Measurements from ENCODE around the gene OMP. TPM values are rescaled to one million over a fixed set of nuclear protein-coding genes. Genes with fewer than 3 reads are reported as not detected.

Gene OMP
- total RNA-seq: not detected
- polyA plus RNA-seq: under 1 TPM in 1 of 3 donors, not detected in 2; 0.32 TPM
- long read RNA-seq, donor 1: 0 reads
- long read RNA-seq, donor 2: 0 reads

GRCh38 chr11:77102246-77103210 lies at the start of gene OMP:
Gene OMP, plus strand, starts transcription at chr11:77102840. Its CDS starts 0 bp downstream, at chr11:77102840.
- no peak within 1 kb of the TSS for H3K27ac ChIP-seq
- no peak for TF ChIP-seq CTCF (IDR thresholded peaks at IDR 0.05)
- H3K4me3 ChIP-seq: no peak within 1 kb of the TSS
- H3K27me3 ChIP-seq (ENCODE audit: insufficient read depth in 3 of 3, low read length in 2 of 3): no peaks in the 10 kb centered on the region
- no peak for ATAC-seq
- H3K36me3 ChIP-seq (ENCODE audit: insufficient read depth in 1 of 2, low read depth in 1 of 2): no peaks in the 10 kb centered on the region
- WGBS, 3 donors: 86 to 91% (median 89%) methylated on average over 37 of the region's 37 CpGs
- no peaks in the 10 kb centered on the region for H3K4me1 ChIP-seq
- no peaks in the 10 kb centered on the region for H3K9me3 ChIP-seq
- intact Hi-C loops (cut with DNase I): no loop called here
- peak; percentile 11 to 32 for DNase-seq

- no peaks in the 10 kb centered on the region for H3K4me1 ChIP-seq
- H3K4me3 ChIP-seq: no peak overlapping the region
- ATAC-seq: no peak
- peaks cover 6% of the 10 kb centered on the region for H3K9me3 ChIP-seq
- DNase-seq: no peak
- H3K27ac ChIP-seq: no peak overlapping the region
- no peaks in the 10 kb centered on the region for H3K27me3 ChIP-seq (ENCODE audit: insufficient read depth in 3 of 3, low read length in 2 of 3)
- WGBS, 3 donors: 84 to 91% (median 90%) methylated on average over 14 of the region's 14 CpGs
- TF ChIP-seq CTCF (IDR thresholded peaks at IDR 0.05): no peak
- no peaks in the 10 kb centered on the region for H3K36me3 ChIP-seq (ENCODE audit: insufficient read depth in 1 of 2, low read depth in 1 of 2)
- intact Hi-C loops (cut with DNase I): no loop called here
These were observed 49.2 kb upstream of the OMP start for GRCh38 chr11:77053217-77054015.

GRCh38 chr11:77054084-77054483 lies 48.6 kb upstream of the OMP start:
- Histone ChIP-seq H3K27me3 (ENCODE audit: insufficient read depth in 3 of 3, low read length in 2 of 3) (no peaks in the 10 kb centered on the region), H3K4me3 (no peak overlapping the region), H3K27ac (no peak overlapping the region), H3K9me3 (peaks cover 6% of the 10 kb centered on the region), H3K4me1 (no peaks in the 10 kb centered on the region), H3K36me3 (ENCODE audit: insufficient read depth in 1 of 2, low read depth in 1 of 2) (no peaks in the 10 kb centered on the region)
- 57 to 75% (median 69%) methylated on average over 1 of the region's 1 CpG for WGBS, 3 donors
- no peak for ATAC-seq
- no peak for DNase-seq
- intact Hi-C loops (cut with DNase I): no loop called here
- TF ChIP-seq CTCF (IDR thresholded peaks at IDR 0.05): no peak

- H3K27ac ChIP-seq: no peak overlapping the region
- H3K4me1 ChIP-seq: no peaks in the 10 kb centered on the region
- ATAC-seq (no peak), DNase-seq (no peak)
- 50 to 61% (median 59%) methylated on average over 2 of the region's 2 CpGs for WGBS, 3 donors
- intact Hi-C loops (cut with DNase I): no loop called here
- H3K36me3 ChIP-seq (ENCODE audit: insufficient read depth in 1 of 2, low read depth in 1 of 2): no peaks in the 10 kb centered on the region
- peaks cover 0 to 4% (median 0%) of the 10 kb centered on the region in 3 donors for H3K27me3 ChIP-seq (ENCODE audit: insufficient read depth in 3 of 3, low read length in 2 of 3)
- no peak overlapping the region for H3K4me3 ChIP-seq
- H3K9me3 ChIP-seq: peaks cover 6% of the 10 kb centered on the region
- TF ChIP-seq CTCF (IDR thresholded peaks at IDR 0.05): no peak
These were observed 47.5 kb upstream of the OMP start for GRCh38 chr11:77055101-77055561.

All from psoas muscle (tissue), 8 donors.